Aorta (tissue), 5 donors: ENCODE data around the gene RFWD3. TPM values are rescaled to one million over a fixed set of nuclear protein-coding genes. Genes with fewer than 3 reads are reported as not detected.
"Not testable (repeated sequence)": the region's sequence is repeated elsewhere in the genome, so short reads cannot be mapped to it uniquely, and the experiment has no call there.

Source experiments
- ATAC-seq: fragments of 200-7000 bp; cut with Tn5 transposase; one replicate; pipeline ENCODE4 v1.9.1; 2022; ENCODE audit warnings: moderate library complexity; ENCODE audit not compliant: low FRiP score
- DNase-seq, 2 donors: peaks; one replicate each; pipeline ENCODE4 v3.0.0-alpha.2; 2020
- H3K27ac ChIP-seq, 2 donors: one replicate each; pipeline ENCODE4 v1.5.1; 2013; ENCODE audit warnings: low read length in 2 of 2, mild to moderate bottlenecking in 2 of 2, moderate library complexity in 2 of 2, control low read depth in 1 of 2, inconsistent platforms in 1 of 2, low read depth in 1 of 2
- H3K27me3 ChIP-seq, 2 donors: one replicate each; pipeline ENCODE4 v1.6.1; 2013; ENCODE audit warnings: control low read depth in 1 of 2, low read length in 1 of 2, mild to moderate bottlenecking in 1 of 2, moderate library complexity in 1 of 2; ENCODE audit not compliant: insufficient read depth in 2 of 2, control insufficient read depth in 1 of 2
- H3K36me3 ChIP-seq, 2 donors: one replicate each; pipeline ENCODE4 v1.6.1; 2013; ENCODE audit warnings: control low read depth in 1 of 2, low read length in 1 of 2, mild to moderate bottlenecking in 1 of 2; ENCODE audit not compliant: insufficient read depth in 2 of 2, control insufficient read depth in 1 of 2
- H3K4me1 ChIP-seq, 2 donors: one replicate each; pipeline ENCODE4 v1.6.1; 2013; ENCODE audit warnings: low read length in 2 of 2, control low read depth in 1 of 2, mild to moderate bottlenecking in 1 of 2, moderate library complexity in 1 of 2; ENCODE audit not compliant: insufficient read depth in 2 of 2, control insufficient read depth in 1 of 2
- H3K4me3 ChIP-seq, 2 donors: one replicate each; pipeline ENCODE4 v1.5.1; 2013; ENCODE audit warnings: low read length in 2 of 2, control low read depth in 1 of 2, mild to moderate bottlenecking in 1 of 2
- H3K9me3 ChIP-seq: one replicate; pipeline ENCODE4 v1.6.1; 2013; ENCODE audit warnings: mild to moderate bottlenecking, low read length; ENCODE audit not compliant: control insufficient read depth
- WGBS, 2 donors: extraction: QIAGEN DNeasy Blood & Tissue Kit; methylation state at CpG; one replicate each; pipeline ENCODE4 v1.1.7; 2013; 5-methylcytosine and 5-hydroxymethylcytosine counted together
- intact Hi-C, 2 donors: fragments of 100-400 bp; cut with DNase I; formaldehyde crosslinking; loops; one replicate each; pipeline versions ENCODE4 v1.14.2 to v1.15.0; 2022
- polyA plus RNA-seq, 2 donors: library from polyadenylated mRNA; stranded (reverse); fragments of 200-250 nt; gene quantifications; one replicate each; pipeline ENCODE4 v1.2.3, GENCODE V29; 2013
- total RNA-seq, 2 donors: library from RNA; stranded (reverse); fragmentation: NEBNext Ultra II Directional; extraction: Animal tissue kit (Norgen Biotek cat#: 25700); gene quantifications; one replicate each; pipeline ENCODE4 v1.2.1, GENCODE V29; 2021
- donor health status: healthy with polysubstance abuse.
- donor health status: Bipolar disorder and iron deficiency.
- donor health status: DM: no; HTN: no; CAD: no.
- donor health status: DM: no; HTN: no; CAD: no.
- donor health status: DM: yes; HTN: yes; CAD: no.

The RFWD3 gene
- total and polyA plus RNA-seq, 4 donors, result 2.8 to 17.1 (median 9.9) TPM

DNA sequence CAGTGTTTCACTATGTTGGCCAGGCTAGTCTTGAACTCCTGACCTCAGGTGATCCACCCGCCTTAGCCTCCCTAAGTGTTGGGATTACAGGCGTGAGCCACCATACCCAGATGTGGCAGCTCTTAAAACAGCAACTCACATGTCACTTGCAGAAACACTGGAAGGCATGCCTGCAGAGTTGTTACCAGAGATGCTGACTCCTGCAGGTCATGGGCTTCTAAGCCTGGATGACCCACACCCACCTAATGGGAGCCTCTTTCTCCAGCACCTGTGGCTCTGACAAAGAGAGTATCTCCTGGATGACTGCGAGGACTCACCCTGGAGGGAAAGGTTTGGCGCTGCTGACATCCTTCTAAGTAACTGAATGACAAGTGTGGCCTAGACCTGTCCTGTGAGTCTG is 11.2 kb upstream of the RFWD3 start:
- Histone ChIP-seq H3K4me3 (no peak overlapping the region), H3K9me3 (no peaks in the 10 kb centered on the region), H3K27me3 (no peaks in the 10 kb centered on the region), H3K4me1 (no peaks in the 10 kb centered on the region), H3K27ac (no peak overlapping the region), H3K36me3 (peaks cover 0 to 5% of the 10 kb centered on the region in 2 donors)
- ATAC-seq, result no peak
- WGBS, 2 donors, result 96 to 98% methylated on average over 4 of the region's 4 CpGs
- DNase-seq, result no peak
- intact Hi-C loops, result no loop called here

DNA sequence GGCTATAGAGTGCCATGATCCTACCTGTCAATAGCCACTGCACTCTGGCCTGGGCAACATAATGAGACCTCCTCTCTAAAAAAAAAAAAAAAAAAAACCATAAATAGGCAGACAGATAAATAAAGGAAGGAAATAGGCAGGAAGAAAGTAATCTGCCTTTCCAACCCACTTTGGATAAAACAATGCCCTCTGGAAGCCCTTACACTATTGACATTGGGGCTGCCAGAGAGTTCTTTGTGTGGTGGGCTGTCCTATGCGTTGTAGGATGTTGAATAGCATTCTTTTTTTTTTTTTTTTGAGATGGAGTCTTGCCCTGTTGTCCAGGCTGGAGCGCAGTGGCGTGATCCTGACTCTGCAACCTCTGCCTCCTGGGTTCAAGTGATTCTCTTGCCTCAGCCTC is 7.2 kb upstream of the RFWD3 start:
- Histone ChIP-seq H3K9me3 (no peaks in the 10 kb centered on the region), H3K36me3 (peaks cover 3 to 4% of the 10 kb centered on the region in 2 donors), H3K27me3 (no peaks in the 10 kb centered on the region), H3K4me3 (no peak overlapping the region), H3K4me1 (no peaks in the 10 kb centered on the region), H3K27ac (no peak overlapping the region)
- intact Hi-C loops, result no loop called here
- ATAC-seq, result no peak
- DNase-seq, result no peak
- WGBS, 2 donors, result 87 to 97% methylated on average over 3 of the region's 3 CpGs

DNA sequence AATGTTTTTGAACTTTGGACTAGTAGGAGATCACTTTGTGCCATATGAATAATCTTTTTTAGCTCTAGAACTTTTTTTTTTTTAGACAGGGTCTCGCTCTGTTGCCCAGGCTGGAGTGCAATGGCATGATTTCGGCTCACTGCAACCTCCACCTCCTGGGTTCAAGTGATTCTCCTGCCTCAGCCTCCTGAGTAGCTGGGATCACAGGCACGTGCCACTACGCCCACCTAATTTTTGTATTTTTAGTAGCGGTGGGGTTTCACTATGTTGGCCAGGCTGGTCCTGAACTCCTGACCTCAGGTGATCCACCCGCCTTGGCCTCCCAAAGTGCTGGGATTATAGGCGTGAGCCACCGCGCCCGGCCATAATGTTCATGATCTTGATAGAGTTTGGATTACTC is 2.2 kb upstream of the RFWD3 start:
- ATAC-seq, H3K36me3 ChIP-seq, DNase-seq, H3K27ac ChIP-seq, H3K27me3 ChIP-seq, H3K9me3 ChIP-seq, H3K4me1 ChIP-seq, H3K4me3 ChIP-seq, intact Hi-C loops: not testable (repeated sequence)
- WGBS, 2 donors, result 97% methylated on average over 10 of the region's 10 CpGs

DNA sequence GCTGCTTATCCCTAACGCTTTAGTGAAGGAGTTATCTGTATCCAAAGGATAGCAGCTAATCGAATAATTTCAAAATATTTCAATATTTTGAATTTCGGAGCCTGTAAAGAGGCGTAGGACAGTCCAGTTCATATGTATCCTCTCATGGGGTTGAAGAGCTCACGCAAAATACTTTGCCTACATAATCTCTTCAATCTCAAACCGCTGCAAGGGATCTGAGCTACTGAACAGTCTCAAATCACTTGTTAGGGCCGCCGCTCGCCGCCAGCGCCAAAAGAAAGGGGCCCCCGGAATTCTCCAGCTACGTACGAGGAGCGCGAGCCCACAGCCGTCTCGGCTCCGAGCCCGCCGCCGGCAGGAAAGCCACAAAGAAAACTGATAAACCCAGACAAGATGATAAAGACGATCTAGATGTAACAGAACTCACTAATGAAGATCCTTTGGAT is 601 bp upstream of the RFWD3 start:
- peaks cover 3% of the 10 kb centered on the region in 2 donors for H3K36me3 ChIP-seq
- no peaks in the 10 kb centered on the region for H3K4me1 ChIP-seq
- WGBS, 2 donors, result 2% methylated on average over 23 of the region's 23 CpGs
- H3K9me3 ChIP-seq, result no peaks in the 10 kb centered on the region
- H3K4me3 ChIP-seq, result peak overlapping the region; percentile 61 to 64
- intact Hi-C loops, result no loop called here
- DNase-seq, result peak; percentile 51 to 81
- H3K27me3 ChIP-seq, result no peaks in the 10 kb centered on the region
- H3K27ac ChIP-seq, result no peak overlapping the region
- peak; percentile 56 for ATAC-seq

DNA sequence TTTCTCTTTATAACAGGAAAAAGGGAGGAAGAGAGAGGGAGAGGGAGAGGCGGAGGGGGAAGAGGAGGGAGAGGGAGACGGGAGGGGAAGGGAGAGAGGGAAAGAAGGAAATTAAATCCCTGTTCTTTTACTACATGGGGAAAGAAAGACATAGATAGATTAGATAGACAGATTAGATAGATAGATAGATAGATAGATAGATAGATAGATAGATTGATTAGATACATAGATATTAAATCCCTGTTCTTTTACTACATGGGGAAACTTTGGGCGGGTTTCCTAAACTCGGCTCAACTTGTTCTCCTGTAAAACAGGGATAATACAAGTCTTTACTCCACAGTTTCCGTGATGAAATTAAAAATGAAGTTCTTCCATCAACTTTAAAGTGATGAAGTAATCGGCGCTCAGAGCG is 661 bp downstream of the RFWD3 start:
- DNase-seq (no peak), ATAC-seq (no peak)
- WGBS, 2 donors, result 5 to 12% methylated on average over 8 of the region's 8 CpGs
- Histone ChIP-seq H3K27me3 (no peaks in the 10 kb centered on the region), H3K36me3 (peaks cover 0 to 2% of the 10 kb centered on the region in 2 donors), H3K4me1 (no peaks in the 10 kb centered on the region), H3K27ac (no peak overlapping the region), H3K4me3 (peak overlapping the region; percentile 72 to 93), H3K9me3 (no peaks in the 10 kb centered on the region)
- intact Hi-C loops, result no loop called here

DNA sequence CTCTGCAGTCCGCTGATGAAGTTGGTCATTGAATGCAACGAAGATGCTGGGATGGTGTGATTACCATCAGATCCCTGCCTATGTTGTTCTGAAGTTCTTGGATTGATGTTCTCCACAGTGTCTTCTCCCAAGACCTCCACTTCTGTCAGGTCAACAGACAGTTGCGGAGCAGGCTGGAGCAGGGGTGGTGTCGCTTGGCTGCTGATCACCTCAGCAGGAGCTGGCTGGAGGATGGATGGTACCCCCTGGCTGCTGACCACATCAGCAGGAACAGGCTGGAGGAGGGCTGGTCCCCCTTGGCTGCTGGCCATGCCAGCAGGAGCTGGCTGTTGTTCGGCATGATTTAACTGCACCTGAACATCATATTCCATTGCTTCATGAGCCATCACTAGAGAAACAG is 5.6 kb downstream of the RFWD3 start:
- intact Hi-C loops, result no loop called here
- H3K27ac ChIP-seq, result no peak overlapping the region
- 87 to 89% methylated on average over 5 of the region's 5 CpGs for WGBS, 2 donors
- H3K4me1 ChIP-seq, result no peaks in the 10 kb centered on the region
- H3K4me3 ChIP-seq, result no peak overlapping the region
- ATAC-seq (no peak), DNase-seq (no peak)
- peaks cover 0 to 7% of the 10 kb centered on the region in 2 donors for H3K36me3 ChIP-seq
- H3K9me3 ChIP-seq, result no peaks in the 10 kb centered on the region
- H3K27me3 ChIP-seq, result no peaks in the 10 kb centered on the region

DNA sequence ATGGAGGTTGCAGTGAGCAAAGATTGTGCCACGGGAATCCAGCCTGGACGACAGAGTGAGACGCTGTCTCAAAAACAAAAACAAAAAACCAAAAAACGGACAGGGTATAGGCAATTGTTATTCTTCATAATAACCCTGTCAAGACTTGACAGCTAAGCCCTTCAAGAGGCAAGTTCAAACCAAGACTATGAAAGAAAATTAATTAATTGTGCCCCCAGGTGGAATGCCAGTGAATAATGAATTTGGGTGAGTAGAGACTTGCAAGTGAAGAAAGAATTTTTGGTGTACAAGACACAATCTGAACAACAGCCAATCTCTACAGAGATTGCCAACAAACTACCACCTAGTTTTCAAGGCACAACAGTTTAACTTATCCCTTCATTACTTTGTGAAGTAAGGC is 6.3 kb downstream of the RFWD3 start:
- Histone ChIP-seq H3K4me1 (no peaks in the 10 kb centered on the region), H3K27me3 (no peaks in the 10 kb centered on the region), H3K36me3 (peaks cover 0 to 7% of the 10 kb centered on the region in 2 donors), H3K27ac (no peak overlapping the region), H3K9me3 (no peaks in the 10 kb centered on the region), H3K4me3 (no peak overlapping the region)
- WGBS, 2 donors, result 73 to 74% methylated on average over 4 of the region's 4 CpGs
- no peak for ATAC-seq
- no peak for DNase-seq
- intact Hi-C loops, result no loop called here

DNA sequence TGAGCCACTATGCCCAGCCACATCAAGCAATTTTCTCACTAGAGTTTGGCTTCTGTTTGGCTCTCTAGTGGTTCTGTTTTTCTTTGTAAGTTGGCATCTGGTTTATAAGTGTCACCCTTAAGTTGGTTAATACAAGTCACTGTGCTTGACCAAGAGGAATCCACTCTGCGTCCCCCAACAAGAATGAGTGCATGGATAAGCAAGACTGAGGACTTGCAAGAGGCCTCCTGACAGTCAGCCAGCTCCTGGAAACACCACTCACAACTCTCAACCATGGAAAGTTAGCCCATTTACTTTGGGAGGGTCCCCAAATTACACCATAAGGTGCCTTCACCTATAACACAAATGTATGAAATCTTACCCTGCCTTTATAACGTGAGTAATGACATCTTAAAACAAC is 7.6 kb downstream of the RFWD3 start:
- Histone ChIP-seq H3K4me3 (no peak overlapping the region), H3K9me3 (no peaks in the 10 kb centered on the region), H3K27ac (no peak overlapping the region), H3K27me3 (no peaks in the 10 kb centered on the region), H3K36me3 (peaks cover 0 to 7% of the 10 kb centered on the region in 2 donors), H3K4me1 (no peaks in the 10 kb centered on the region)
- intact Hi-C loops, result no loop called here
- ATAC-seq (no peak), DNase-seq (no peak)
- WGBS, 2 donors, result 78 to 84% methylated on average over 2 of the region's 2 CpGs

DNA sequence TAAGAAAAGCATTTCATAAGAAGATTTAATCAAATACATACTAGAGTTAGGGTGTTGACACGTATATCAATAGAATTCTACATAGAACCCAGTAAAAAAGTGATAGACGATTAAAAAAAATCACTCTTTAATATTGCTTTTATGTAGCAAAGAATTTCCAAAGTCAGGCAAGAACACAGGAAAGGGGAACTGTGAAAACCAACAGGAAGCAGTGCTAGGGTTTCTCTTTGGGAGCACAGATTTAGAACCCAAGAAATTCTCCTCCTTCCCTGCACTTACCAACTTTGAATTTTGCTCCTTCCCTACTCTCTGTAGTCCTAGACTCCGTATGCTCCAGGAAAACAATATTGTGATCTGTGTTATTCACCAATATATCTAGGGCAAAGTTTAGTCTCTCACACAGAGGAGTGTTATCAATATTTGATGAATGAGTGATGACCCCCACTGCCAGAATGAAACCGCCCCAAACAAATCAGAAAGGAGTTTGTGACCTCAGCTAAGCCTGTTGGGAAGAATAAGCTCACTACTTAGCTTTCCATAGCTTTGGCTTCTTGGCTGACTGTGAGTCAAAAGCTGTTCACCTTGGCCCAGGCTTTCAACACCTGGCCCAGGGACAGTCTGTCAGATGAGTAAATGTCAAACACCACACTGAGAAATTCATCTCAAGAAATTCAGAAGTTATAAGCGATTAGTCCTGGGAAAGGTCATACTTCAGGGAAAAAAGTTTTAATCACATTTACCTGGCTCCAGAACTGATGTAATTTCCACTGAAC is 8.6 kb downstream of the RFWD3 start:
- Histone ChIP-seq H3K36me3 (peaks cover 0 to 7% of the 10 kb centered on the region in 2 donors), H3K9me3 (no peaks in the 10 kb centered on the region), H3K27me3 (no peaks in the 10 kb centered on the region), H3K27ac (no peak overlapping the region), H3K4me3 (no peak overlapping the region), H3K4me1 (no peaks in the 10 kb centered on the region)
- DNase-seq (no peak), ATAC-seq (no peak)
- intact Hi-C loops, result no loop called here
- 69 to 81% methylated on average over 5 of the region's 5 CpGs for WGBS, 2 donors
